Ascending aorta (tissue), 2 donors: Measurements from ENCODE around the gene YIPF4. TPM values are rescaled to one million over a fixed set of nuclear protein-coding genes. Genes with fewer than 3 reads are reported as not detected.
"Not testable (repeated sequence)": the region's sequence is repeated elsewhere in the genome, so short reads cannot be mapped to it uniquely, and the experiment has no call there.

Source experiments
- DNase-seq, 2 donors: peaks; one replicate each; pipeline ENCODE4 v3.0.0-alpha.2; 2019; ENCODE audit warnings: low spot score in 2 of 2
- H3K27ac ChIP-seq, 2 donors: fragments of 200-600 bp; sonication (generic); one replicate each; pipeline ENCODE4 v1.5.1; 2016 to 2017; ENCODE audit warnings: mild to moderate bottlenecking in 1 of 2
- H3K27me3 ChIP-seq: fragments of 200-600 bp; sonication (generic); one replicate; pipeline ENCODE4 v1.5.1; 2017
- H3K36me3 ChIP-seq, 2 donors: fragments of 200-600 bp; sonication (generic); one replicate each; pipeline ENCODE4 v1.5.1; 2016
- H3K4me1 ChIP-seq, 2 donors: fragments of 200-600 bp; sonication (generic); one replicate each; pipeline ENCODE4 v1.5.1; 2016 to 2017; ENCODE audit warnings: mild to moderate bottlenecking in 1 of 2
- H3K4me3 ChIP-seq, 2 donors: fragments of 200-600 bp; sonication (generic); one replicate each; pipeline ENCODE4 v1.5.1; 2016 to 2017; ENCODE audit warnings: mild to moderate bottlenecking in 1 of 2
- H3K9me3 ChIP-seq, 2 donors: fragments of 200-600 bp; sonication (generic); one replicate each; pipeline ENCODE4 v1.5.1; 2016
- intact Hi-C: fragments of 100-400 bp; cut with DNase I; formaldehyde crosslinking; loops from one replicate; pipeline ENCODE4 v1.15.1; 2023
- total RNA-seq: library from RNA; depleted of rRNA; stranded (reverse); fragments of >200 nt; gene quantifications from one replicate; pipeline ENCODE4 v1.1.0, GENCODE V29; 2016
- TF ChIP-seq, protein P1 (sequence below), 3 experiments: fragments of 200-600 bp in 2 of 3; fragments of 450-650 bp in 1 of 3; sonication (generic) in 2 of 3; IDR thresholded peaks; one replicate each; pipeline ENCODE4 v1.5.1; 2016 to 2019; ENCODE audit warnings: antibody characterized with exemption in 3 of 3, mild to moderate bottlenecking in 1 of 3, moderate library complexity in 1 of 3

Gene YIPF4
- total RNA-seq, 1 donor from 2014 or later: 9.2 TPM

DNA sequence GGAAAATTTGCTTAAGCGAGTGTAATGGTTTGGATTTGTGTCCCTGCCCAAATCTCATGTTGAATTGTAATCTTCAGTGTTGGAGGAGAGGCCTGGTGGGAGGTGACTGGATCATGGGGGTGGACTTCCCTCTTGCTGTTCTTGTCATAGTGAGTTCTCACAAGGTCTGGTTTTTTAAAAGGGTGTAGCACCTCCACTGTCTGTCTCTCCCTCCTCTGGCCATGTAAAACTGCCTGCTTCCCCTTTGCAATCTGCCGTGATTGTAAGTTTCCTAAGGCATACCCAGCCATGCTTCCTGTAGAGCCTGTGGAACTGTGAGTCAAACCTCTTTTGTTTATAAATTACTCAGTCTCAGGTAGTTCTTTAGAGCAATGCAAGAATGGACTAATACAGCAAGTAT is 6.6 kb downstream of the YIPF4 start:
- no peaks in the 10 kb centered on the region for H3K4me1 ChIP-seq
- no peaks in the 10 kb centered on the region for H3K9me3 ChIP-seq
- no peak overlapping the region for H3K27ac ChIP-seq
- peaks cover 11 to 14% of the 10 kb centered on the region in 2 donors for H3K36me3 ChIP-seq
- TF ChIP-seq, protein P1, sequence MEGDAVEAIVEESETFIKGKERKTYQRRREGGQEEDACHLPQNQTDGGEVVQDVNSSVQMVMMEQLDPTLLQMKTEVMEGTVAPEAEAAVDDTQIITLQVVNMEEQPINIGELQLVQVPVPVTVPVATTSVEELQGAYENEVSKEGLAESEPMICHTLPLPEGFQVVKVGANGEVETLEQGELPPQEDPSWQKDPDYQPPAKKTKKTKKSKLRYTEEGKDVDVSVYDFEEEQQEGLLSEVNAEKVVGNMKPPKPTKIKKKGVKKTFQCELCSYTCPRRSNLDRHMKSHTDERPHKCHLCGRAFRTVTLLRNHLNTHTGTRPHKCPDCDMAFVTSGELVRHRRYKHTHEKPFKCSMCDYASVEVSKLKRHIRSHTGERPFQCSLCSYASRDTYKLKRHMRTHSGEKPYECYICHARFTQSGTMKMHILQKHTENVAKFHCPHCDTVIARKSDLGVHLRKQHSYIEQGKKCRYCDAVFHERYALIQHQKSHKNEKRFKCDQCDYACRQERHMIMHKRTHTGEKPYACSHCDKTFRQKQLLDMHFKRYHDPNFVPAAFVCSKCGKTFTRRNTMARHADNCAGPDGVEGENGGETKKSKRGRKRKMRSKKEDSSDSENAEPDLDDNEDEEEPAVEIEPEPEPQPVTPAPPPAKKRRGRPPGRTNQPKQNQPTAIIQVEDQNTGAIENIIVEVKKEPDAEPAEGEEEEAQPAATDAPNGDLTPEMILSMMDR (IDR thresholded peaks at IDR 0.05): no peak
- DNase-seq: no peak
- no peaks in the 10 kb centered on the region for H3K27me3 ChIP-seq
- no peak overlapping the region for H3K4me3 ChIP-seq
- intact Hi-C loops: no loop called here

DNA sequence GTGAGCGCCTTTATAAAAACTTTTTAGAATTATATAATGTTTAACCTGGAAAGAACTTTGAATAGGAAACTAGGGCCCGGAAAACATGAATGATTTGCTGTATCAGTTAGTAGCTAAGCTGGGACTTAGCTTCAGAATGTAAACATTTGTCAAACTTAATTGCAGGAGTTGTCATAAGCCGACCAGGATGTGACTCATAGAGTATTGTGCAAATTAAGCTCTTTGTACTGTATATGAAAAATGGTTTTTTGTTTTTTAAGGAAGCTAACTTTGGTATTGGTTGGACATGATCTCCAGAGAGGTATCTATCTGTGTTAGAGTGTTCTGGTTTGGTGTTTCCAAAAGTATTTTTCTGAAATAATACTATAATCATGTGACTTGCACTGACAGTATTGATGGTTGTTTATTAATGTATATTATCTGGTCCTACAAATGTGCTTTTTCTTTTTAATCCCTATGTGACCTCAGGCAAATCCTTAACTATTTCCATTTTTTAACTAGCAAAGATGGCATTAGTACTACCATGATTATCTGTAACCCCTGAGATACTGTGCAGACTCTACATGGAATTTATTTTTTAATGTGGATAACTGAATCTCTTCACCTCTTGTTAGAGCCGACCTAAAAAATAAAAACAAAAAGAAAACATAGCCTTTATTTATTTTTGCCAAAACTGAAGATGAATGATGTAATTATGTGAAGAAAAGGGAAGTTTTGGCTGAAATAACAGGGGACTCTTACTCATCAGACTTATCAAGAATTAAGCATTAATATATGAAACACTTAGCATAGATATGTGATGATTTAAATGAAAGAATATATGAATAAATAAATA is 11.7 kb downstream of the YIPF4 start:
- Histone ChIP-seq H3K36me3 (peaks cover 12 to 13% of the 10 kb centered on the region in 2 donors), H3K4me1 (no peaks in the 10 kb centered on the region), H3K27me3 (no peaks in the 10 kb centered on the region), H3K4me3 (no peak overlapping the region), H3K9me3 (no peaks in the 10 kb centered on the region), H3K27ac (peak overlapping the region in 1 of 2 donors; percentile 6)
- no peak for DNase-seq
- intact Hi-C loops: no loop called here
- TF ChIP-seq, protein P1 (IDR thresholded peaks at IDR 0.05): no peak

DNA sequence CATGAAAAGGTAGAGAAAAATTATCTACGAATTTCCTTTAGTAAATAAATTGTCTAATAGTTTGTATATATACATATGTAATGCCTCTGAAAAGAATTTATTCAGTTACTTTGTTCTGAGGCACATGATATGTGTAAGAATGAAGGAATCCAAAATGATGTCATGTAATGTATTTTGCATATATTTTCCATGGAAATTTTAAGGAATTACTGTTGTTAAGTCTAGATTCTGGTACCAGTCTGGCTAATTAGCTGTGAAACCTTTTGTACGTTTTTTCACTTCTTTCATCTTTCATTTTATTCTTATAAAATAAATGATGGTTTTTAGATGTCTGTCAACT is 12.3 kb downstream of the YIPF4 start:
- Histone ChIP-seq H3K27me3 (no peaks in the 10 kb centered on the region), H3K27ac (no peak overlapping the region), H3K4me3 (no peak overlapping the region), H3K9me3 (no peaks in the 10 kb centered on the region), H3K36me3 (peaks cover 9 to 14% of the 10 kb centered on the region in 2 donors), H3K4me1 (no peaks in the 10 kb centered on the region)
- intact Hi-C loops: no loop called here
- TF ChIP-seq, protein P1 (IDR thresholded peaks at IDR 0.05): no peak
- DNase-seq: no peak

DNA sequence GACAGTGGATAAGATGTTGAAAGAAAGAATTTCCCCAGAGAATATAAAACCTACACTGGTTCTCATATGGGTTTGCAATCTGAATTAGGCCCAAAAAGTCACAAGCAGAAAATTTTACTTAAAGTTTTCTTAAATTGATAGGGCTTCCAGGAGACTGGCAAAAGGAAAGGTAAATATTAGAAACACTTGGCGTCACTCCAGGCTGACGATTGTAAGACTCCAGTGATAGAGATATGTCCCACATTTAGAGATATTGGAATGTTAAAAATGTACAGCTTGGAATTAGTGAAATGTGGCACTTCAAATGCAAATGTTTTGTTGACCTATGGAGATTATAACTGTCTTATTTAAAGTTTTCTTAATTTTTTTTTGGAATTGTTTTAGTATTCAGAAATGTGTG is 14.0 kb downstream of the YIPF4 start:
- Histone ChIP-seq H3K4me1 (no peaks in the 10 kb centered on the region), H3K27me3 (no peaks in the 10 kb centered on the region), H3K27ac (no peak overlapping the region), H3K4me3 (no peak overlapping the region), H3K36me3 (peaks cover 19 to 22% of the 10 kb centered on the region in 2 donors), H3K9me3 (no peaks in the 10 kb centered on the region)
- no peak for DNase-seq
- intact Hi-C loops: no loop called here
- TF ChIP-seq, protein P1 (IDR thresholded peaks at IDR 0.05): no peak

DNA sequence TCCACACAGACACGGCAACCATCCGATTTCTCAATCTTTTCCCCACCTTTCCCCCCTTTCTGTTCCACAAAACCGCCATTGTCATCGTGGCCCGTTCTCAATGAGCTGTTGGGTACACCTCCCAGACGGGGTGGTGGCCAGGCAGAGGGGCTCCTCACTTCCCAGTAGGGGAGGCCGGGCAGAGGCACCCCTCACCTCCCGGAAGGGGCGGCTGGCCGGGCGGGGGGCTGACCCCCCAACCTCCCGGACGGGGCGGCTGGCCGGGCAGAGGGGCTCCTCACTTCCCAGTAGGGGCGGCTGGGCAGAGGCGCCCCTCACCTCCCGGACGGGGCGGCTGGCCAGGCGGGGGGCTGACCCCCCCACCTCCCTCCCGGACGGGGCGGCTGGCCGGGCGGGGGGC is 15.8 kb downstream of the YIPF4 start:
- H3K27ac ChIP-seq, H3K9me3 ChIP-seq, intact Hi-C loops, H3K4me3 ChIP-seq, DNase-seq, H3K4me1 ChIP-seq, H3K27me3 ChIP-seq: not testable (repeated sequence)
- H3K36me3 ChIP-seq: peaks cover 21 to 34% of the 10 kb centered on the region in 2 donors

DNA sequence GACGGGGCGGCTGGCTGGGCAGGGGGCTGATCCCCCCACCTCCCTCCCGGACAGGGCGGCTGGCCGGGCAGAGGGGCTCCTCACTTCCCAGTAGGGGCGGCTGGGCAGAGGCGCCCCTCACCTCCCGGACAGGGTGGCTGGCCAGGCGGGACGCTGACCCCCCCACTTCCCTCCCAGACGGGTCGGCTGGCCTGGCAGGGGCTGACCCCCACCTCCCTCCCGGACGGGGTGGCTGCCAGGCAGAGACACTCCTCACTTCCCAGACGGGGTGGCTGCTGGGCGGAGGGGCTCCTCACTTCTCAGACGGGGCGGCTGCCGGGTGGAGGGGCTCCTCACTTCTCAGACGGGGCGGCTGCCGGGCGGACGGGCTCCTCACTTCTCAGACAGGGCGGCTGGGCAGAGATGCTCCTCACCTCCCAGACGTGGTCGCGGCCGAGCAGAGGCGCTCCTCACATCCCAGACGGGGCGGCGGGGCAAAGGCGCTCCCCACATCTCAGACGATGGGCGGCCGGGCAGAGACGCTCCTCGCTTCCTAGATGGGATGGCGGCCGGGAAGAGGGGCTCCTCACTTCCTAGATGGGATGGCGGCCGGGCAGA is 16.4 kb downstream of the YIPF4 start:
- DNase-seq, intact Hi-C loops, H3K4me1 ChIP-seq, H3K27ac ChIP-seq, H3K4me3 ChIP-seq, H3K27me3 ChIP-seq, H3K9me3 ChIP-seq: not testable (repeated sequence)
- H3K36me3 ChIP-seq: peaks cover 25 to 40% of the 10 kb centered on the region in 2 donors
